ENCODE measurements around the gene MAPKAPK2. TPM values are rescaled to one million over a fixed set of nuclear protein-coding genes. Genes with fewer than 3 reads are reported as not detected.

The MAPKAPK2 gene
- total RNA-seq, 1 donor from 2014 or later = 24.7 TPM

DNA sequence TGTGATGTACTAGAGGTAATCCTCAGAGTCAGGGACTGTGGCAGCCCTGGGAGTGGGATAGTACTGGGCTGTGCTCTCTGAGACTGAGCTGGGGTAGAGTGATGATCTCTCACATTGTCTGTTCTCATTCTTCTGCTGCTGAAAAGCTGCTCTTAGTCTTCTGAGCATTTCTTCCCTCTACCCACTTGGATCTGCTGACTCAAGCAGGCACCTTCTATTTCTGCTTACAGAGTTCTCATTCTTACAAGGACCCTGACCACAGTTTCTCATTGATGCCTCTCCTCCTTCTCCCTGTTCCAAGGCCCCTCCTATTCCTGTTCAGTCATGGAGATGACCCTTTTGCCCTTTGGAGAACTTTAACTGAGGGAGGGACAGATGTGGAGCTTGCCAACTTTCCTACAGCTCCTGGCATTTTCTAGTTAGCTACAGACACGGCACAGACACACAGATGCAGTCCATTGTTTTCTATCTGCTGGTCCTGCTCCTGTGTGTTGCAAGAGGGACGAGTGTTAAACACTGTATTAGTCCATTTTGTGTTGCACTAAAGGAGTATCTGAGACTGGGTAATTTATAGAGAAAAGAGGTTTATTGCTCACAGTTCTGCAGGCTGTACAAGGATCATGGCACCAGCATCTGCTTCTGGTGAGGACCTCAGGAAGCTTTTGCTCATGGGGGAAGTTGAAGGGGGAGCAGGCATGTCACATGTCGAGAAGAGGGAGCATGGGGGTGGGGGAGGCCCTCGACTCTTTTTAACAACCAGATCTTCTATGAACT is 12.3 kb downstream of the MAPKAPK2 start:
- no peaks in the 10 kb centered on the region for H3K27me3 ChIP-seq
- no peak overlapping the region for H3K4me2 ChIP-seq
- Mint-ChIP-seq H3K9me3 (no peaks in the 10 kb centered on the region), H3K4me1 (peaks cover 64% of the 10 kb centered on the region), H3K27me3 (ENCODE audit: insufficient read depth, low read depth) (no peaks in the 10 kb centered on the region), H3K4me3 (no peak overlapping the region), H3K27ac (no peak overlapping the region), H3K36me3 (peaks cover 32% of the 10 kb centered on the region)
- no peaks in the 10 kb centered on the region for H3F3A ChIP-seq (ENCODE audit: low read depth)
- no peaks in the 10 kb centered on the region for H3K9me3 ChIP-seq (ENCODE audit: low read depth)
- no peak overlapping the region for H2AFZ ChIP-seq (replicated peaks)
- H3K36me3 ChIP-seq = no peaks in the 10 kb centered on the region
- peaks cover 81% of the 10 kb centered on the region for H3K79me2 ChIP-seq (ENCODE audit: low read depth)
- TF ChIP-seq EZH2 (IDR thresholded peaks at IDR 0.05) (no peak), CTCF (IDR thresholded peaks at IDR 0.05) (no peak), EZH2phosphoT487 (IDR thresholded peaks at IDR 0.05) (no peak)
- peaks cover 97% of the 10 kb centered on the region for H4K20me1 ChIP-seq (ENCODE audit: low read depth)
- H3K4me3 ChIP-seq = no peak overlapping the region
- H3K4me1 ChIP-seq = peaks cover 20% of the 10 kb centered on the region
- H3K27ac ChIP-seq = no peak overlapping the region
- no peak overlapping the region for H3K9ac ChIP-seq
- no peak for DNase-seq (ENCODE audit: low spot score)

DNA sequence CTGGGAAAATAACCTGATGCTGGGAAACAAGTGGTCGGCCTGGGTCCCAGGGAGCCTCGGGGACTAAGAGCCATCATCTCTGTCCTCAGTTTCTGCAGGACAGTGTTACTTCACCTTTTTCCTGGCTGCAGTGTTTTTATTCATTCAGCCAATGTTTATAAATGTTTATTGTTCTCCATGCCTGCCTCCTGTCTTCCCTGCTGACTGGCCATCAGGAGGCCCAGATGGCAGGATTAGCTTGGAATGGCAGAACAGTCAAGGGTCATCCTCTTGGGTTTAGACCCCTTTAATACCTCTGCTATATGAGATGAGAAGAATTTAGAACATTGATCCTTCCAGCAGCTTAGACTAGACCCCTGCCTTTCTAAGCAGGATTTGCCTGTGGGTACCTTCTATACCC is 13.3 kb downstream of the MAPKAPK2 start:
- H3K4me3 Mint-ChIP-seq = no peak overlapping the region
- H3K27ac Mint-ChIP-seq = peak overlapping the region; percentile 38
- peaks cover 10% of the 10 kb centered on the region for H3F3A ChIP-seq (ENCODE audit: low read depth)
- peaks cover 30% of the 10 kb centered on the region for H3K36me3 Mint-ChIP-seq
- no peaks in the 10 kb centered on the region for H3K27me3 ChIP-seq
- no peaks in the 10 kb centered on the region for H3K27me3 Mint-ChIP-seq (ENCODE audit: insufficient read depth, low read depth)
- no peaks in the 10 kb centered on the region for H3K9me3 ChIP-seq (ENCODE audit: low read depth)
- no peaks in the 10 kb centered on the region for H3K36me3 ChIP-seq
- TF ChIP-seq EZH2 (IDR thresholded peaks at IDR 0.05) = no peak
- no peak for TF ChIP-seq EZH2phosphoT487 (IDR thresholded peaks at IDR 0.05)
- no peak for TF ChIP-seq CTCF (IDR thresholded peaks at IDR 0.05)
- H3K4me2 ChIP-seq = no peak overlapping the region
- peaks cover 30% of the 10 kb centered on the region for H3K4me1 ChIP-seq
- no peaks in the 10 kb centered on the region for H3K9me3 Mint-ChIP-seq
- no peak overlapping the region for H3K4me3 ChIP-seq
- H3K4me1 Mint-ChIP-seq = peaks cover 64% of the 10 kb centered on the region
- no peak overlapping the region for H3K27ac ChIP-seq
- H3K9ac ChIP-seq = no peak overlapping the region
- no peak overlapping the region for H2AFZ ChIP-seq (replicated peaks)
- no peak for DNase-seq (ENCODE audit: low spot score)
- H3K79me2 ChIP-seq (ENCODE audit: low read depth) = peaks cover 79% of the 10 kb centered on the region
- peaks cover 97% of the 10 kb centered on the region for H4K20me1 ChIP-seq (ENCODE audit: low read depth)

DNA sequence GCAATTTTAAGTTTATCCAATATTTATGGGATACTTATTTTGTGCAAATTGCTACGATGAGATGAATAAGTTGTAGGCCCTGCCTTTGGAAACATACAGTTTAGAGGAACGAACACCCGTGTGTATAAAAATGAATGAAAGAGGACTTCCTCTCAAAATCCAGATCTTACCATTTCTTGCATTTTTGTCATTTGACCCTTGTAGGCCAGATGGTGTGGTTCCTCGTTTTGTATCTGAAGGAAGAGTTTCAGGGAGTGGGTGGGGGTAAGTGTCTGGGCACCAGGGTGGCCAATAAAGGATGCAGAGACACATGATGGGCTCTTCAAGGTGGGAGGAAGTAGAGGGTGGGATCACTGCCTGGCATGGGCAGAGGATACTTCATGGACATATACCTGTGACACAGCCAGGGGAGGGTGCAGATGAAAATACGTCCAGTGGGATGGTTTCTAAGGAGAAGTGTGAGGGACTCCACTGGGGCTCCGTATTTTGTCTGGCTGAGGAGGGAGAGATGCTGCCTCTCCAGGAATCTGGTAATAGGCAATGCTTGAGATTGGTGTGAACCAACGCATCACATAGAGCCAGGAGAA is 14.4 kb downstream of the MAPKAPK2 start:
- no peaks in the 10 kb centered on the region for H3K27me3 Mint-ChIP-seq (ENCODE audit: insufficient read depth, low read depth)
- no peak overlapping the region for H3K27ac ChIP-seq
- H3K36me3 Mint-ChIP-seq = peaks cover 23% of the 10 kb centered on the region
- TF ChIP-seq EZH2phosphoT487 (IDR thresholded peaks at IDR 0.05) = no peak
- TF ChIP-seq EZH2 (IDR thresholded peaks at IDR 0.05) = no peak
- no peak for TF ChIP-seq CTCF (IDR thresholded peaks at IDR 0.05)
- peaks cover 69% of the 10 kb centered on the region for H3K79me2 ChIP-seq (ENCODE audit: low read depth)
- no peaks in the 10 kb centered on the region for H3K36me3 ChIP-seq
- H3K9me3 ChIP-seq (ENCODE audit: low read depth) = no peaks in the 10 kb centered on the region
- H3K4me3 ChIP-seq = no peak overlapping the region
- peak overlapping the region; percentile 12 for H3K27ac Mint-ChIP-seq
- H3K9me3 Mint-ChIP-seq = no peaks in the 10 kb centered on the region
- no peak for DNase-seq (ENCODE audit: low spot score)
- peaks cover 33% of the 10 kb centered on the region for H3K4me1 ChIP-seq
- no peak overlapping the region for H2AFZ ChIP-seq (replicated peaks)
- peaks cover 20% of the 10 kb centered on the region for H3F3A ChIP-seq (ENCODE audit: low read depth)
- H3K4me2 ChIP-seq = no peak overlapping the region
- no peak overlapping the region for H3K4me3 Mint-ChIP-seq
- no peaks in the 10 kb centered on the region for H3K27me3 ChIP-seq
- peaks cover 64% of the 10 kb centered on the region for H3K4me1 Mint-ChIP-seq
- peaks cover 97% of the 10 kb centered on the region for H4K20me1 ChIP-seq (ENCODE audit: low read depth)
- H3K9ac ChIP-seq = no peak overlapping the region
